H1 (cell line): ENCODE results near the gene SKP2. TPM values are rescaled to one million over a fixed set of nuclear protein-coding genes. Genes with fewer than 3 reads are reported as not detected.
A peak's percentile ranks its signal among the peaks of the same experiment; 100 is the strongest.

ENCODE experiments used
- CTCF ChIA-PET: fragments of 300-600 bp; sonication (Branson Sonifier 250); formaldehyde crosslinking; loops from one replicate; lab custom pipeline; 2021; ENCODE audit not compliant: partially characterized antibody; lab: Charles Lee
- POLR2A ChIA-PET: fragments of 300-600 bp; sonication (Branson Sonifier 250); formaldehyde crosslinking; loops from one replicate; lab custom pipeline; 2021; ENCODE audit warnings: inconsistent platforms; ENCODE audit not compliant: partially characterized antibody; lab: Charles Lee
- DNase-seq, 2 experiments: peaks; one replicate each; pipeline versions ENCODE4 v3.0.0 to v3.0.0-alpha.2; 2010 to 2022; ENCODE audit warnings: low spot score in 2 of 2, low read depth in 1 of 2, mixed read lengths in 1 of 2
- FAIRE-seq: peaks from 2 replicates; lab custom pipeline; 2011; peaks lifted over from hg19 to GRCh38; lab: Jason Lieb, UNC
- H2AFZ ChIP-seq: 2 replicates; pipeline ENCODE4 v1.8.1; 2012; ENCODE audit warnings: low read length, inconsistent platforms
- H2AK5ac ChIP-seq: 2 replicates; pipeline ENCODE4 v1.6.1; 2013; ENCODE audit warnings: low read depth, low read length
- H2BK120ac ChIP-seq: replicated peaks from 2 replicates; pipeline ENCODE3; 2013; ENCODE audit warnings: low read depth, low read length, inconsistent platforms
- H2BK12ac ChIP-seq: 2 replicates; pipeline ENCODE4 v1.6.1; 2013; ENCODE audit warnings: low read depth, low read length
- H2BK15ac ChIP-seq: 2 replicates; pipeline ENCODE4 v1.6.1; 2013; ENCODE audit warnings: low read length
- H2BK20ac ChIP-seq: 2 replicates; pipeline ENCODE4 v1.6.1; 2013; ENCODE audit warnings: low read length
- H2BK5ac ChIP-seq: 2 replicates; pipeline ENCODE4 v1.6.1; 2013; ENCODE audit warnings: low read depth, low read length
- H3K14ac ChIP-seq: 2 replicates; pipeline ENCODE4 v1.6.1; 2013; ENCODE audit warnings: inconsistent platforms; ENCODE audit not compliant: insufficient read length
- H3K18ac ChIP-seq: 2 replicates; pipeline ENCODE4 v1.6.1; 2013; ENCODE audit warnings: low read length; ENCODE audit errors: extremely low read depth
- H3K23ac ChIP-seq: 2 replicates; pipeline ENCODE4 v1.6.1; 2013; ENCODE audit warnings: inconsistent platforms; ENCODE audit not compliant: insufficient read length
- H3K23me2 ChIP-seq: 2 replicates; pipeline ENCODE4 v1.6.1; 2013; ENCODE audit warnings: low read depth, low read length
- H3K27ac ChIP-seq: 2 replicates; pipeline ENCODE4 v1.6.1; 2011; ENCODE audit warnings: low read depth, low read length, inconsistent platforms
- H3K27me3 ChIP-seq, 4 experiments: replicated peaks in 1 of 4; 1 replicate in 1 of 4; 2 replicates in 3 of 4; pipeline versions ENCODE4 v1.6.1 to v1.8.1; 2011 to 2013; ENCODE audit warnings: low read length in 3 of 4, mild to moderate bottlenecking in 3 of 4, inconsistent platforms in 2 of 4, mixed read lengths in 2 of 4, moderate library complexity in 1 of 4; ENCODE audit not compliant: control insufficient read depth in 3 of 4, insufficient read depth in 3 of 4; ENCODE audit errors: extremely low read depth in 1 of 4
- H3K36me3 ChIP-seq, 4 experiments: 2 replicates each; pipeline versions ENCODE4 v1.6.1 to v1.8.1; 2011 to 2013; ENCODE audit warnings: mild to moderate bottlenecking in 4 of 4, low read length in 3 of 4, moderate library complexity in 2 of 4, control low read depth in 1 of 4, inconsistent platforms in 1 of 4; ENCODE audit not compliant: insufficient read depth in 4 of 4, control insufficient read depth in 2 of 4
- H3K4ac ChIP-seq: replicated peaks from 2 replicates; pipeline ENCODE3; 2013; ENCODE audit warnings: low read length, low read depth, mixed read lengths, inconsistent platforms; ENCODE audit not compliant: insufficient read length
- H3K4me1 ChIP-seq, 4 experiments: replicated peaks in 1 of 4; 1 replicate in 1 of 4; 2 replicates in 3 of 4; pipeline versions ENCODE4 v1.6.1 to v1.8.1; 2011 to 2013; ENCODE audit warnings: low read length in 3 of 4, inconsistent platforms in 2 of 4, mixed read lengths in 1 of 4; ENCODE audit not compliant: insufficient read depth in 4 of 4, control insufficient read depth in 3 of 4
- H3K4me2 ChIP-seq, 2 experiments: 2 replicates each; pipeline versions ENCODE4 v1.6.1 to v1.8.1; 2011 to 2013; ENCODE audit warnings: low read depth in 2 of 2, low read length in 2 of 2, control low read depth in 1 of 2, inconsistent platforms in 1 of 2, mild to moderate bottlenecking in 1 of 2; ENCODE audit not compliant: insufficient read depth in 1 of 2
- H3K4me3 ChIP-seq, 4 experiments: fragments of 200-600, 300-600 bp in 1 of 4; sonication (generic), shearing (Covaris generic), sonication (Bioruptor Twin) in 1 of 4; 2 replicates each; pipeline versions ENCODE4 v1.5.1 to v1.8.1; 2011 to 2016; ENCODE audit warnings: low read length in 4 of 4, low read depth in 3 of 4, control low read depth in 2 of 4, inconsistent platforms in 2 of 4, mild to moderate bottlenecking in 2 of 4, mixed read lengths in 1 of 4, moderate library complexity in 1 of 4; ENCODE audit not compliant: insufficient read depth in 2 of 4; ENCODE audit errors: extremely low read depth in 1 of 4
- H3K56ac ChIP-seq: replicated peaks from 2 replicates; pipeline ENCODE3; 2013; ENCODE audit warnings: low read depth, mild to moderate bottlenecking, mixed read lengths, low read length, inconsistent platforms; ENCODE audit not compliant: insufficient read length
- H3K79me1 ChIP-seq: 2 replicates; pipeline ENCODE4 v1.6.1; 2013; ENCODE audit warnings: low read depth, low read length, control low read depth
- H3K79me2 ChIP-seq, 2 experiments: 2 replicates each; pipeline versions ENCODE4 v1.6.1 to v1.8.1; 2012 to 2013; ENCODE audit warnings: low read length in 2 of 2, mild to moderate bottlenecking in 2 of 2, inconsistent platforms in 1 of 2; ENCODE audit not compliant: insufficient read depth in 2 of 2, control insufficient read depth in 1 of 2
- H3K9ac ChIP-seq, 4 experiments: replicated peaks in 1 of 4; 1 replicate in 1 of 4; 2 replicates in 3 of 4; pipeline versions ENCODE4 v1.6.1 to v1.8.1; 2011 to 2013; ENCODE audit warnings: low read depth in 3 of 4, low read length in 3 of 4, control low read depth in 2 of 4, mild to moderate bottlenecking in 2 of 4, moderate library complexity in 2 of 4, inconsistent platforms in 1 of 4; ENCODE audit errors: extremely low read depth in 1 of 4
- H3K9me3 ChIP-seq, 2 experiments: 2 replicates each; pipeline versions ENCODE4 v1.6.1 to v1.8.1; 2012 to 2013; ENCODE audit warnings: mild to moderate bottlenecking in 2 of 2, moderate library complexity in 2 of 2, control low read depth in 1 of 2, inconsistent platforms in 1 of 2, low read depth in 1 of 2, low read length in 1 of 2, mixed read lengths in 1 of 2; ENCODE audit not compliant: insufficient read depth in 2 of 2
- H4K20me1 ChIP-seq, 2 experiments: replicated peaks in 1 of 2; 2 replicates each; pipeline versions ENCODE3 to v1.8.1; 2011 to 2013; ENCODE audit warnings: inconsistent platforms in 2 of 2, low read length in 2 of 2, mild to moderate bottlenecking in 1 of 2; ENCODE audit not compliant: insufficient read depth in 2 of 2, control insufficient read depth in 1 of 2
- H4K5ac ChIP-seq: 2 replicates; pipeline ENCODE4 v1.6.1; 2013; ENCODE audit warnings: low read length, low read depth, mixed read lengths, inconsistent platforms; ENCODE audit not compliant: insufficient read length
- H4K8ac ChIP-seq: 2 replicates; pipeline ENCODE4 v1.8.0; 2013; ENCODE audit warnings: mild to moderate bottlenecking, moderate library complexity, low read length, inconsistent platforms; ENCODE audit not compliant: insufficient read depth; ENCODE audit errors: extremely low read depth
- H4K91ac ChIP-seq: replicated peaks from 2 replicates; pipeline ENCODE3; 2013; ENCODE audit warnings: low read length, mixed read lengths, inconsistent platforms; ENCODE audit not compliant: insufficient read length
- ASH2L ChIP-seq: fragments of 200-600, 300-600 bp; sonication (generic); IDR thresholded peaks from one replicate; pipeline ENCODE4 v1.7.1; 2017; ENCODE audit warnings: low read length
- ATF2 ChIP-seq: IDR thresholded peaks from 2 replicates; pipeline ENCODE4 v1.6.1; 2012; ENCODE audit warnings: low read length, inconsistent platforms
- CEBPB ChIP-seq: IDR thresholded peaks from 2 replicates; pipeline ENCODE4 v1.6.1; 2012; ENCODE audit warnings: low read depth, low read length
- CHD1 ChIP-seq: IDR thresholded peaks from 2 replicates; pipeline ENCODE4 v1.6.1; 2012; ENCODE audit warnings: low read depth, low read length, improper control_type of control experiment
- GABPA ChIP-seq: IDR thresholded peaks from 2 replicates; pipeline ENCODE4 v1.6.1; 2011; ENCODE audit warnings: mild to moderate bottlenecking, low read length, moderate library complexity, borderline replicate concordance; ENCODE audit not compliant: insufficient read depth
- KDM4A ChIP-seq: IDR thresholded peaks from one replicate; pipeline ENCODE4 v1.7.1; 2012; ENCODE audit warnings: low read depth, mild to moderate bottlenecking, moderate library complexity, low read length, inconsistent platforms; ENCODE audit not compliant: severe bottlenecking
- POLR2A ChIP-seq, 2 experiments: IDR thresholded peaks; 1 replicate in 1 of 2; 2 replicates in 1 of 2; pipeline ENCODE4 v1.6.1; 2011; ENCODE audit warnings: low read depth in 2 of 2, low read length in 2 of 2, mild to moderate bottlenecking in 2 of 2; ENCODE audit errors: control extremely low read depth in 1 of 2
- RNF2 ChIP-seq: fragments of 200-900, 300-1000 bp; sonication (generic); IDR thresholded peaks from 2 replicates; pipeline ENCODE4 v1.7.1; 2016; ENCODE audit warnings: borderline replicate concordance, low read depth, mild to moderate bottlenecking, antibody characterized with exemption, low read length; ENCODE audit not compliant: poor library complexity, severe bottlenecking; ENCODE audit errors: missing control alignments
- RXRA ChIP-seq: IDR thresholded peaks from 2 replicates; pipeline ENCODE4 v1.6.1; 2011; ENCODE audit warnings: low read depth, mild to moderate bottlenecking, low read length, moderate library complexity; ENCODE audit not compliant: insufficient read depth
- SAP30 ChIP-seq: fragments of 300-600 bp; sonication (generic); IDR thresholded peaks from 2 replicates; pipeline ENCODE4 v1.7.1; 2012; ENCODE audit warnings: low read length, moderate library complexity, mild to moderate bottlenecking, inconsistent platforms; ENCODE audit not compliant: insufficient read depth, insufficient replicate concordance
- TEAD4 ChIP-seq: IDR thresholded peaks from 2 replicates; pipeline ENCODE4 v1.6.1; 2012; ENCODE audit warnings: low read depth, low read length, inconsistent platforms, mixed read lengths
- ZNF274 ChIP-seq: IDR thresholded peaks from 2 replicates; pipeline ENCODE4 v1.7.0; 2012; ENCODE audit warnings: low read length, borderline replicate concordance; ENCODE audit errors: extremely low read depth
- WGBS, 2 experiments: shearing (Covaris generic) in 1 of 2; methylation state at CpG; one replicate each; pipeline versions ENCODE4 v1.1.6 to v1.1.7; 2013 to 2015; ENCODE audit warnings: low lambda C conversion rate in 2 of 2, mixed read lengths in 2 of 2, inconsistent platforms in 1 of 2, low coverage in 1 of 2, missing lambda C conversion rate in 1 of 2; ENCODE audit not compliant: insufficient replicate concordance in 2 of 2, insufficient coverage in 1 of 2, insufficient read length in 1 of 2; ENCODE audit errors: extremely low coverage in 1 of 2, missing lambda C conversion rate in 1 of 2; 5-methylcytosine and 5-hydroxymethylcytosine counted together
- polyA plus RNA-seq, 7 experiments: library from polyadenylated mRNA; depleted of rRNA in 3 of 7; stranded (reverse) in 5 of 7; unstranded in 2 of 7; fragments of >200 nt in 5 of 7; fragments of 200-250 nt in 2 of 7; gene quantifications; 1 replicate in 5 of 7; 2 replicates in 1 of 7; 4 replicates in 1 of 7; pipeline versions ENCODE4 v1.2.1 to v1.2.3, GENCODE V29; 2011 to 2013; ENCODE audit warnings: missing spikeins in 2 of 7, mixed read lengths in 2 of 7
- total RNA-seq: library from RNA; stranded (reverse); fragmentation: NEBNext Ultra II Directional; extraction: Animal tissue kit (Norgen Biotek cat#: 25700); gene quantifications from 2 replicates; pipeline ENCODE4 v1.2.1, GENCODE V29; 2021

Gene SKP2
- total and polyA plus RNA-seq, 2 of the 8 experiments (the other 6 are each of a cell fraction or from before 2014, with no cell fraction given): 49.9 to 104 TPM

DNA sequence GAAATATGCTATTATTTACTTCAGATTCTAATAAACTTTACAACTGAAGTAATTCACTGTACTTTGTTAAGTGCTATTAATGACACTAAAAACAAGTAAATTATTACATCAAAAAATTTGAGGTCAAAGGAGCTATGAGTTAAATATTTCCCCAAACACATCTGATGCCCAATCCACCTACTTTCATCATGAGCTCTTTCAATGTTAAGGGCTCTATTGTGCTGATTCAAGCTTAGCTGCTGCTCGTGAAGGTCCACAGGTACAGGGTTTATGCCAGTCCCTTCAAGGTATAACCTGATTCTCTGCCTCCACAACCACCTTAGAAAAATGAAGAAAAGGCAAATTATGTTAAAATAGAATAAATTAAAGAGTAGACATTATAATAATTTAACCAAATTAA lies 65.7 kb downstream of the SKP2 start:
- no peak for DNase-seq
- Histone ChIP-seq H4K91ac (no peak overlapping the region), H3K4me1 (no peaks in the 10 kb centered on the region), H4K5ac (no peak overlapping the region), H2BK15ac (no peak overlapping the region), H3K27me3 (no peaks in the 10 kb centered on the region), H3K56ac (no peak overlapping the region), H2BK12ac (no peak overlapping the region), H2AFZ (no peak overlapping the region), H3K18ac (no peak overlapping the region), H3K4me2 (no peak overlapping the region), H2BK20ac (no peak overlapping the region), H3K23me2 (no peaks in the 10 kb centered on the region), H3K4me3 (no peak overlapping the region), H3K9ac (peak overlapping the region in 1 of 4 experiments; percentile 13; a peak in 1 of 7 replicates), H3K79me2 (no peaks in the 10 kb centered on the region), H2BK5ac (no peak overlapping the region), H3K36me3 (no peaks in the 10 kb centered on the region; a peak in 1 of 8 replicates), H4K8ac (no peak overlapping the region), H3K23ac (no peak overlapping the region), H3K27ac (no peak overlapping the region), H2BK120ac (no peak overlapping the region), H3K79me1 (no peaks in the 10 kb centered on the region), H4K20me1 (no peaks in the 10 kb centered on the region), H3K4ac (no peak overlapping the region), H2AK5ac (no peak overlapping the region), H3K9me3 (no peaks in the 10 kb centered on the region), H3K14ac (no peak overlapping the region)
- WGBS, 2 experiments: 81% methylated on average over 1 of the region's 1 CpG; no CpG with 5 or more reads in 1 of the 2 experiments
- no peak for FAIRE-seq
- CTCF ChIA-PET: interaction anchor here (0.7 to 1.2 kb wide), 3 partner anchors 115 to 338 kb away, joined by 3 to 4 read pairs (median 3); no protein-coding TSS in a partner anchor
- POLR2A ChIA-PET: no interaction called here
- TF ChIP-seq POLR2A (IDR thresholded peaks at IDR 0.05; ENCODE audit: control extremely low read depth in 1 of 2, low read depth in 2 of 2, low read length in 2 of 2) (no peak), KDM4A (no peak), RXRA (no peak), GABPA (no peak), ZNF274 (no peak), CEBPB (no peak), CHD1 (no peak), ATF2 (no peak), TEAD4 (no peak), RNF2 (no peak), ASH2L (no peak), SAP30 (no peak)
